Glomerular endothelial cell (primary cell): ENCODE measurements around the gene PTGIS. TPM values are rescaled to one million over a fixed set of nuclear protein-coding genes. Genes with fewer than 3 reads are reported as not detected.

Experiments
- DNase-seq: peaks from one replicate; pipeline ENCODE4 v3.0.0-alpha.2; 2011; ENCODE audit warnings: low read depth, low spot score; ENCODE audit errors: extremely low read depth
- total RNA-seq: library from RNA; depleted of rRNA; stranded (reverse); fragments of >200 nt; gene quantifications from 2 replicates; pipeline ENCODE4 v1.2.3, GENCODE V29; 2015

PTGIS gene
- total RNA-seq, 1 donor from 2014 or later: 2.5 TPM

DNA sequence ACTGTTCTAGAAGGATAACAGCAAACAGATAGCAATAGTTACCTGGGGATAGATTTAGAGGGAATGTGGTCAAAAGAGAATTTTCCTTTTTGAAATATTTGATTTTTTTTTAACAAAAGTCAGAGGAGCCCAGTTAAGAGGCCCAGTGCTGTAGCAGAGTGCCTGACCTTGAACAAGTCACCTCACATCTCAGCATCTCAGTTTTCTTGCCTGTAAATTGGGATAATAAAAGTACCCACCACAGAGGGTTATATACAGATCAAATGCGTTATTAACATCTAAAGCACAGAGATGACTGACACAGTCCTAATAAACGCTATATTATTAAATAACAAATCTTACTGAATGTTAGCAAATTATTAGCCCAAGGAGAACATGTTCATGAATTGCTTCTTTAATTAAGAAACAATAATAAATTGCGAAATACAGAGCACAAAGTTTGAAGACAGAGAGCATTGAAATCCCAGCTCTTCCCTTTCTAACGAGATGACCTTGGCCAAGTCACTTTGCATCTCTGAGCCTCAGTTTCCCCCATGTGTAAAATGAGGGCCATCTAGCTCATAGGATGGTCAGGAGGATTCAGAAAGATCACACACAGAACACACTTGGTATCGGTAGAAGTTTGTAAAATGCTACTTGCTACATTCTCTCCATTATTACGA, 35.5 kb downstream of the PTGIS start:
- no peak for DNase-seq

GRCh38 chr20:49529470-49529869, 38.5 kb downstream of the PTGIS start:
- DNase-seq: no peak

DNA sequence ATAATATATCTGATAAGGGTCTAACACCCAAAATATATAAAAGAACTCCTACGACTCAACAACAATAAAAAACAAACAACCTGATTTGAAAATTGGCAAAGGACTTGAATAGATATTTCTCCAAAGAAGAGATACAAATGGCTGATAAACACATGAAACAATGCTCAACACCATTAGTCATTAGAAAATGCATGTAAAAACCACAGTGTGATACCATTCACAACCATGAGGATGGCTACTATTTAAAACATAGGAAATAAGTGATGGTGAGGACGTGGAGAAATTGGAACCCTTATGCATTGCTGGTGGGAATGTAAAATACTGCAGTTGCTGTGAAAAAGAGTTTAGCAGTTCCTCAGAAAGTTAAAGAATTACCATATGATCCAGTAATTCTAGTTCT, 41.4 kb downstream of the PTGIS start:
- no peak for DNase-seq

DNA sequence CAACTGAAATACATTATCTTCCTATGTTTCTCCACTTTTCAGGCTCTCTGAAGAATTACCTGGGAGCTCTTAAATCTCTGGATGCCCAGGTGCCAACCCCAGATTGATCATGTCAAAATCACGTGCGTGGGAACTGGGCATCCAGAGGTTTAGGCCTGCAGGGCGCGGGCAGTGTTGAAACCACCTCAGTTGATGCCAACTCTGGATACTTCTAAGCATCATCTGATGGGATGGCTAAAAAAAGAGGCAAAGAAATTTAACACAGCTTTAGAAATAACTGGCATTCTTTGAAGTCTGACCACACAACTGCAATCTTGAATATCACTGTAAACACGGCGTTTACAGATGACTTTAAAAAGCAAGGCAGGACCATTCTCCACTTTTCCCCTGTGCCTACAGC, 41.9 kb downstream of the PTGIS start:
- no peak for DNase-seq

- DNase-seq: no peak
Measured at GRCh38 chr20:49523767-49524360, 44.1 kb downstream of the PTGIS start.

- DNase-seq: no peak
Measured at GRCh38 chr20:49521356-49521755, 46.6 kb downstream of the PTGIS start.

DNA sequence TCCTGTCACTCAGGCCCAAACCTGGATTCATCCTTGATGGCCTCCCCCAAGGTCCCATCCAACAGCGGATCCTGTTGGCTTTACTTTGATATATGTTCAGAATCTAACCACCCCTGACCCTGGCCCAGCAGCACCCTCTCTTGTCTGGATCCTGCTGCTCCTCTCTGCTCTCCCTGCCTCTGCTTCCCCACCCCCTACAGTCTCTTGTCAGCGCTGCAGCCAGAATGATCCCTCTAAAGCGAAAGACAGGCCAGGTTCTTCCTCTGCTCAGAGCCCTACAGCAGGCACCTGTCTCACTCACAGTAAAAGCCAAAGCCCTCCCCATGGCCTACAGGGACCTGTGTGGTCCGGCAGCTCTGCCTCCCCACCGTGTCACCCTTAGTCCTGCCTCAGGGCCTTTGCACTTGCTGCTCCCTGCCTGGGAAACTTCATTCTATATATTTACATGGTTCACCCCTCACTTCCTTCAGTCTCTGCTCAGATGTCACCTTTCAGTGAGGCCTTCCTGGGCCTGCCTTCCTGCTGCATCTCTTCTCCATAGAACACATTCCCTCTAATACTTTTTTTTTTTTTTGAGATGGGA, 48.1 kb downstream of the PTGIS start:
- no peak for DNase-seq

GRCh38 chr20:49519212-49519712, 48.7 kb downstream of the PTGIS start:
- DNase-seq: no peak

GRCh38 chr20:49518576-49518975, 49.4 kb downstream of the PTGIS start:
- DNase-seq: no peak

DNA sequence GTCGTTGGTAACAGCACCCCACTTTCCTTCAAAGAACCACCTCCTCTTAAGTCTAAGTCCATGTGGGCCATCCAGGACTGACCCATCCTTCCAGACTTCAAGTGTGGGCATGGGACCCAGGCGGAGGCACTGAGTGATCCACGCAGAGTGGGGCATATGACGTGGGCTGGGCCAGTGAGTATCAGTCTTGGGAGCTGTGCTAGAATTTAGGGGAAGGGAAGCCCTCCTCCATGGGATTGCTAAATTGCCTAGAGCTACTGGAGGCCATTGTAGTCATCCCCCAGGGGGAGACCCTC, 50.2 kb downstream of the PTGIS start:
- DNase-seq: no peak

- DNase-seq: no peak
Measured at GRCh38 chr20:49516916-49517804, 50.8 kb downstream of the PTGIS start.

DNA sequence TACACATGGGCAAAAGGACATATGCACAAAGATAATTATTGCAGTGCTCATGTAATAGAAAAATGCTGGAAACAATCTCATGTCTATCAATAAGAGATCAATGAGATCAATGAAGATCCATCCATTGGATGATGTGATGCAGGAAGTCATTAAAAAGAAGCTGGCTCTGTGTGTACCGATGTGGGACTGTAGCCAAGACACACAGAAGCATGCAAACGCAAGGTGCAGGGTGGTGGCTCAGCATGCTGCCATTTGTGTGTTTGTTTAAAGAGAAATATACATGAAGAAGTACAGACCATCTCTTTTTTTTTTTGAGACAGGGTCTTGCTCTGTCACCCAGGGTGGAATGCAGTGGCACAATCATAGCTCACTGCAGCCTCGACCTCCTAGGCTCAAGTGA, 52.4 kb downstream of the PTGIS start:
- no peak for DNase-seq

GRCh38 chr20:49513517-49513916, 54.4 kb downstream of the PTGIS start:
- DNase-seq: no peak

DNA sequence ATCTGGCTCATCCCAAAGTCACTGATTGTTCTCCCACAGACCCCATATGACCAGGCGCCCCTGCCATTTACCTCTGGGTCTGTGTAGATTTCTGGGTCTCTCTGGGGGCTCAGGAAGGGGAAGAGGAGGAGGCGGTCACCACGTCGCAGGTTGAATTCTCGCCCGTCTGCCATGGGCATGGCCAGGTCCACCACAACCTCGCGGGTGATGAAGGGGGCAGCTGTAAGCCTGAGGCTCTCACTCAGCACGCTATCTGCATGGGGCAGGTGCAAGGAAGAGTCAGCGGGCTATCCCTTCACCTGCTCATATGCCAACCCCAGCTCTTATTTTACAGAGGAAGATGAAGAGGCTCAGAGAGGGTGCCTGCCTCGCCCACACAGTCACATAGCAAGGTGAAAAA, 54.9 kb downstream of the PTGIS start:
- DNase-seq: no peak

DNA sequence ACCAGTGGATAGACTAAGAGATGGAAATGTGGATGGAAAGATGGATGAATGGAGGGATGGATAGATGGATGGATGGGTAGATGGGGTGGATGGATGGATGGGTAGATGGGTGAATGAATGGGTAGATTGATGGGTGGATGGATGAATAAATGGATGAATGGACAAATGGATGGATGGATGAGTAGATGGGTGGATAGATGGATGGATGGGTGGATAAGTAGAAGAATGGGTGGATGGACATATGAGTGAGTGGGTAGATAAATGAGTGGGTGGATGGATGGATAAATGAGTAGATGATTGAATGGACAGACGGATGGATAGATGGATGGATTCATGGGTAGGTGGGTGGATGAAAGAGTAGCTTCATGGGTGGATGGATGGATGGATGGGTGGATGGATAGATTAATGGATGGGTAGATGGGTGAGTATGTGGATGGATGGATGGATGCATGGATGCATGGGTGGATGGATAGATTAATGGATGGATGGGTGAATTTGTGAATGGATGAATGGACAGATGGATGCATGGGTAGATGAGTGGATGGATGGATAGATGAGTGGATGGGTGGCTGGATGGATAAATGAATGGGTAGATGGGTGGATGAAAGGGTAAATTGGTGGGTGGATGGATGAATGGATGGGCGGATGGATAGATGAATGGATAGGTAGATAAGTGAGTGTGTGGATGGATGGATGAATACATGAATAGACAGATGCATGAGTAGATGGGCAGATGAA, 56.0 kb downstream of the PTGIS start:
- no peak for DNase-seq

GRCh38 chr20:49510562-49511122, 57.3 kb downstream of the PTGIS start:
- no peak for DNase-seq

DNA sequence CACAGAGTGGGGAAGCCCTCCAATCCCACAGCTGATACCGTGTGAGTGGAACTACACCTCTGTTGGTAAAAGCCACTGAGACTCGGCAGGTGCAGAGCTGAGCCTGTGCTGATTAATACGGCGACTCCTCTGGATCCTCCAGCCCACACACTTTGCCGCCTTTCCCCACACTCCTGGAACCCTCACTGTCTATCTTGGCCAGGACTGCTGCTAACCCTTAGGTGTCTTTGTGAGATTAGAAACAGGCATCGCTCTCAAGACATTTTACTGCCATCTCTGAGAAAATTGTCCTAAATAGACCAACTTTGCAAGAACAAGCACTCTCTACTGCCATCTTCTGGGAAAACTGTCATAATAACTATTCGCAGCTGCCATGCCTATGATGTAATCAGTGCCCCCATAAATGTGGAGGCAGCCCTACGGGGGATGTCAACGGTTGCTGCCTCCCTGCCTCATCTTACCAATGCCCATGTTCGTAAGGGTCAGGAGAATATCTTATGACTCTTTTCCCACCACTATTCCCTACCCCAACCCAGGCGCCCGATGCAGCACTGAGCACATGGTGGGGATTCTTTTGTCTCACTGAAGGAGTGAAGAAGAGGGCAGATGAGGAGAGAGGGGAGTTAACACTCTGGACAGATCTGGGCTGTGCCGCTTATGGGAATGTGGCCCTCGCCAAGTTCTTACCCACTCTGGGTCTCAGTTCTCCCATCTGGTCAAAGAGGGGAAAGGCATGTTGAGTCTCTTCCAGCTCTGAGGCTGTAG, 59.3 kb downstream of the PTGIS start:
- DNase-seq: no peak

- DNase-seq: no peak
Measured at GRCh38 chr20:49507741-49508434, 60.0 kb downstream of the PTGIS start.

DNA sequence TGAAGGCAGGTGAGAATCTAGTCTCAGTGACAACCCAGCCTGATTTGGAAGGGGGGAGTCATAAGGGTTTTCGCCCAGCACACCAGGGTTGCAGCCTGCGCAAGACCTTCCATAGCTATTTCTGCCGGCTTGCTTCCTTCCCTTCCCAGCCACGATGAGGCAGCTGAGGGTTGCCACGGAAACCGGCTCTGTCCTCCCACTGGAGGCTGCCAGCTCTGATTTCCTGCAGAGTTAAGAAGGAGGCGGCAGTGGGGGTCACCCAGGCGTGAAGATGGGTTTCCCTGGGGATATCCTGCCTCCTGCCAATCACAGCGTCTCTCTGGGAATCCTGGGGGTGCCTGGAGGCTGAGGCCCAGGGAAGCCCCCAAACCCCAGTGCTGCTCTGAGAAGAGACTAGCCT, 62.4 kb downstream of the PTGIS start:
- no peak for DNase-seq
